Trophoblast cell (in vitro differentiated cells and primary cell): ENCODE data around the gene SLIT1.
A peak's percentile ranks its signal among the peaks of the same experiment; 100 is the strongest.

ENCODE experiments used
- DNase-seq, 2 donors: peaks; one replicate each; pipeline ENCODE4 v3.0.0-alpha.2; 2016
- H2AFZ ChIP-seq: 2 replicates; pipeline ENCODE4 v1.6.1; 2013; ENCODE audit warnings: low read length, moderate library complexity, mild to moderate bottlenecking; ENCODE audit not compliant: insufficient read depth, poor library complexity
- H2AK5ac ChIP-seq: 2 replicates; pipeline ENCODE4 v1.6.1; 2013; ENCODE audit warnings: mild to moderate bottlenecking, low read length
- H2BK120ac ChIP-seq: 2 replicates; pipeline ENCODE4 v1.6.1; 2013; ENCODE audit warnings: low read length, mild to moderate bottlenecking, moderate library complexity; ENCODE audit not compliant: insufficient read depth, poor library complexity
- H2BK12ac ChIP-seq: 2 replicates; pipeline ENCODE4 v1.6.1; 2013; ENCODE audit warnings: mild to moderate bottlenecking, low read length, moderate library complexity
- H2BK5ac ChIP-seq: 2 replicates; pipeline ENCODE4 v1.6.1; 2013; ENCODE audit warnings: low read length, low read depth, moderate library complexity, mild to moderate bottlenecking; ENCODE audit not compliant: poor library complexity
- H3K14ac ChIP-seq: 2 replicates; pipeline ENCODE4 v1.6.1; 2013; ENCODE audit warnings: mild to moderate bottlenecking, low read length
- H3K18ac ChIP-seq: 2 replicates; pipeline ENCODE4 v1.6.1; 2013; ENCODE audit warnings: mild to moderate bottlenecking, low read length
- H3K23ac ChIP-seq: 2 replicates; pipeline ENCODE4 v1.6.1; 2013; ENCODE audit warnings: low read length
- H3K27ac ChIP-seq: 2 replicates; pipeline ENCODE4 v1.5.1; 2013; ENCODE audit warnings: low read depth, mild to moderate bottlenecking, inconsistent platforms, low read length, moderate library complexity
- H3K27me3 ChIP-seq: 2 replicates; pipeline ENCODE4 v1.6.1; 2013; ENCODE audit warnings: inconsistent platforms, mild to moderate bottlenecking, low read length, moderate library complexity; ENCODE audit not compliant: insufficient read depth
- H3K36me3 ChIP-seq, 2 experiments: 1 replicate in 1 of 2; 2 replicates in 1 of 2; pipeline ENCODE4 v1.6.1; 2013; ENCODE audit warnings: low read length in 2 of 2, mild to moderate bottlenecking in 2 of 2, moderate library complexity in 1 of 2; ENCODE audit not compliant: insufficient read depth in 2 of 2, control insufficient read depth in 1 of 2
- H3K4ac ChIP-seq: 2 replicates; pipeline ENCODE4 v1.6.1; 2013; ENCODE audit warnings: low read depth, mild to moderate bottlenecking, low read length, moderate library complexity
- H3K4me1 ChIP-seq, 2 experiments: 1 replicate in 1 of 2; 2 replicates in 1 of 2; pipeline ENCODE4 v1.6.1; 2013; ENCODE audit warnings: low read length in 2 of 2, mild to moderate bottlenecking in 2 of 2, moderate library complexity in 1 of 2; ENCODE audit not compliant: insufficient read depth in 2 of 2, control insufficient read depth in 1 of 2
- H3K4me2 ChIP-seq: 2 replicates; pipeline ENCODE4 v1.6.1; 2013; ENCODE audit warnings: inconsistent platforms, mild to moderate bottlenecking, low read length, moderate library complexity
- H3K4me3 ChIP-seq: 2 replicates; pipeline ENCODE4 v1.5.1; 2013; ENCODE audit warnings: mild to moderate bottlenecking, low read depth, low read length, inconsistent platforms
- H3K79me1 ChIP-seq: one replicate; pipeline ENCODE4 v1.6.1; 2013; ENCODE audit warnings: low read length
- H3K79me2 ChIP-seq: 2 replicates; pipeline ENCODE4 v1.6.1; 2013; ENCODE audit warnings: low read length, mild to moderate bottlenecking; ENCODE audit not compliant: control insufficient read depth, insufficient read depth, poor library complexity
- H3K9ac ChIP-seq: 2 replicates; pipeline ENCODE4 v1.6.1; 2013; ENCODE audit warnings: mild to moderate bottlenecking, low read length
- H3K9me3 ChIP-seq: 2 replicates; pipeline ENCODE4 v1.6.1; 2013; ENCODE audit warnings: low read depth, mild to moderate bottlenecking, control low read depth, inconsistent platforms, low read length; ENCODE audit not compliant: insufficient read depth
- H4K12ac ChIP-seq: 2 replicates; pipeline ENCODE4 v1.6.1; 2013; ENCODE audit warnings: low read depth, mild to moderate bottlenecking, low read length, moderate library complexity
- H4K8ac ChIP-seq: 2 replicates; pipeline ENCODE4 v1.6.1; 2013; ENCODE audit warnings: low read depth, mild to moderate bottlenecking, low read length, moderate library complexity
- H4K91ac ChIP-seq: one replicate; pipeline ENCODE4 v1.6.1; 2013; ENCODE audit warnings: low read depth, mild to moderate bottlenecking, low read length, moderate library complexity
- WGBS: extraction: QIAGEN DNeasy Blood & Tissue Kit; methylation state at CpG from one replicate; pipeline ENCODE4 v1.1.7; 2013; ENCODE audit warnings: missing lambda C conversion rate; ENCODE audit not compliant: insufficient read length, insufficient coverage; ENCODE audit errors: extremely low coverage; 5-methylcytosine and 5-hydroxymethylcytosine counted together

Gene SLIT1

DNA sequence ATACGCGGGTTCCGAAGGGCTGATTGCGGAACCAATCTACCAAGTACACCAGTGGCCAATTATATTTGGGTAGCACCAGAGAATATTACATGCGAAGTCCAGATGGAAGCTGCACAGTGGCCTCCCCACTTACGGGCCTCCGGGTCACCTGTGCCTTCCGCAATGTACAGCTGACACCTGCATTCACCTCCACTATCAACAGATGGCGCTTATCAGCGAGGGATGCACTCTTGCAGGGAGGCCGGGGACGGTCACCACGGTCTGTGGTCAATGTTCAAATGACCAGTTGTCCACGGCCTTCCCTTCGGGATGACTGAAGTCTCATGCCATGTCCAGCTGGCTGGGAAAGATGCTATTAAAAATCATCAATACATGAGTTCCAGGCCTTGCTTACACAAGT lies 47.6 kb downstream of the SLIT1 start:
- no peak overlapping the region for H3K23ac ChIP-seq
- H3K4me2 ChIP-seq = no peak overlapping the region
- H2AFZ ChIP-seq = no peak overlapping the region
- WGBS = no CpG with 5 or more reads among the region's 15 CpGs
- no peak overlapping the region for H3K4me3 ChIP-seq
- no peak overlapping the region for H3K18ac ChIP-seq
- H3K4me1 ChIP-seq = peaks cover 0 to 3% of the 10 kb centered on the region in 2 experiments
- H3K9ac ChIP-seq = no peak overlapping the region
- no peaks in the 10 kb centered on the region for H3K36me3 ChIP-seq
- peaks cover 3% of the 10 kb centered on the region for H3K27me3 ChIP-seq
- peak; percentile 4 to 43 for DNase-seq
- H2BK5ac ChIP-seq = no peak overlapping the region
- H2AK5ac ChIP-seq = no peak overlapping the region
- H3K27ac ChIP-seq = no peak overlapping the region
- no peaks in the 10 kb centered on the region for H3K9me3 ChIP-seq
- no peaks in the 10 kb centered on the region for H3K79me1 ChIP-seq
- no peak overlapping the region for H2BK120ac ChIP-seq
- no peak overlapping the region for H2BK12ac ChIP-seq
- no peak overlapping the region for H3K4ac ChIP-seq
- H4K91ac ChIP-seq = no peak overlapping the region
- H4K8ac ChIP-seq = no peak overlapping the region
- H4K12ac ChIP-seq = no peak overlapping the region
- H3K79me2 ChIP-seq = no peaks in the 10 kb centered on the region
- no peak overlapping the region for H3K14ac ChIP-seq

- H4K91ac ChIP-seq = no peak overlapping the region
- no peak overlapping the region for H2BK12ac ChIP-seq
- H2AFZ ChIP-seq = no peak overlapping the region
- H3K9me3 ChIP-seq = no peaks in the 10 kb centered on the region
- peaks cover 3% of the 10 kb centered on the region for H3K27me3 ChIP-seq
- H4K12ac ChIP-seq = no peak overlapping the region
- H3K14ac ChIP-seq = no peak overlapping the region
- no peak overlapping the region for H2AK5ac ChIP-seq
- H3K23ac ChIP-seq = no peak overlapping the region
- no peaks in the 10 kb centered on the region for H3K36me3 ChIP-seq
- peaks cover 0 to 3% of the 10 kb centered on the region in 2 experiments for H3K4me1 ChIP-seq
- H3K79me2 ChIP-seq = no peaks in the 10 kb centered on the region
- no peak overlapping the region for H3K4me3 ChIP-seq
- H3K27ac ChIP-seq = no peak overlapping the region
- no peak overlapping the region for H3K4me2 ChIP-seq
- no CpG with 5 or more reads among the region's 3 CpGs for WGBS
- no peak overlapping the region for H4K8ac ChIP-seq
- H3K18ac ChIP-seq = no peak overlapping the region
- DNase-seq = no peak
- no peak overlapping the region for H2BK5ac ChIP-seq
- no peak overlapping the region for H3K4ac ChIP-seq
- no peaks in the 10 kb centered on the region for H3K79me1 ChIP-seq
- no peak overlapping the region for H2BK120ac ChIP-seq
- no peak overlapping the region for H3K9ac ChIP-seq
Observed at GRCh38 chr10:97136756-97137155, 49.0 kb downstream of the SLIT1 start.

DNA sequence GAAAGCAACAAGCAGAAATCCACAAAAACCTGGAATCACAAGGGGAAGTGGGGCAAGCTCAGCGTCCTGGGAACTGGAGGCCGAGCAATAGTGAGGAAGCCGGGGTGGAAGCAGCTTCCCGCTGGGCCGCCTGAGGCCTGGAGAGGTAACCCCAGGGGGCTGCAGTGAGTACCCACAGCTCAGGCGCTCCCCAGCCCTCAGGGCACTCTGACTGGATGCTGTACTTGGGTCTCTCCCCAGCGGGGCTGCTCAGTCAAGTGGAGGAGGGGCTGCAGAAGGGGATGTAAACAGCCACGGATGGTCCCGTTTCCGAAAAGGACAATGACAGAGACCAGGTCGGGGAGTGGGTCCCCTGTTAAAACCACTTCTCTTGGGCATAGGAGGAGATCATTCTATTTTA lies 50.3 kb downstream of the SLIT1 start:
- Histone ChIP-seq H3K27me3 (no peaks in the 10 kb centered on the region), H3K9me3 (no peaks in the 10 kb centered on the region), H3K4me2 (no peak overlapping the region), H3K4ac (no peak overlapping the region), H3K4me1 (no peaks in the 10 kb centered on the region), H2AFZ (no peak overlapping the region), H3K4me3 (no peak overlapping the region), H3K14ac (no peak overlapping the region), H2BK12ac (no peak overlapping the region), H3K27ac (no peak overlapping the region), H4K91ac (no peak overlapping the region), H3K18ac (no peak overlapping the region), H3K23ac (no peak overlapping the region), H3K36me3 (no peaks in the 10 kb centered on the region), H2AK5ac (no peak overlapping the region), H3K79me1 (no peaks in the 10 kb centered on the region), H2BK5ac (no peak overlapping the region), H4K8ac (no peak overlapping the region), H3K9ac (no peak overlapping the region), H2BK120ac (no peak overlapping the region), H3K79me2 (no peaks in the 10 kb centered on the region), H4K12ac (no peak overlapping the region)
- WGBS = no CpG with 5 or more reads among the region's 11 CpGs
- no peak for DNase-seq

DNA sequence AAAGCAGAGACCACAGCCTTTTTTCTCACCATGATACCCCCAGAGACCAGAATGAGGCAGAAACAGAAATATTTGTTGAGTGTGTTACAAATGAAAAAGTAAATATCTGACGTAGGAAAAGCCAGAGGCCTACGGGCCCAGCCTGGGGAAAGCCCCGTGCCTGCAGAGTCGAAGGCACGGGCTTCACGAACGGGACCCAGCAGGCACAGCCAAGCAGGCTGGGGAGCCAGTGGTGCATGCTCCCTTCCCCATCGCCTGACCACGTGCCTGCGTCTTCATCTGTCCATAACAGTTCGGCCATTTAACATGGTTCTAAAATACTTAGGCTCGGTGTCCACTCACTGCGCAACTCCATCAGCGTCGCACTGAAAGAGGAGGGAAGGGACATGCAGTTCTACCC lies 50.8 kb downstream of the SLIT1 start:
- Histone ChIP-seq H3K4me1 (no peaks in the 10 kb centered on the region), H3K4me2 (no peak overlapping the region), H2AFZ (no peak overlapping the region), H3K4ac (no peak overlapping the region), H3K9ac (no peak overlapping the region), H2BK5ac (no peak overlapping the region), H3K4me3 (no peak overlapping the region), H3K18ac (no peak overlapping the region), H4K91ac (no peak overlapping the region), H3K36me3 (no peaks in the 10 kb centered on the region), H2BK12ac (no peak overlapping the region), H3K27me3 (no peaks in the 10 kb centered on the region), H4K12ac (no peak overlapping the region), H2BK120ac (no peak overlapping the region), H3K27ac (no peak overlapping the region), H3K79me2 (no peaks in the 10 kb centered on the region), H4K8ac (no peak overlapping the region), H2AK5ac (no peak overlapping the region), H3K9me3 (no peaks in the 10 kb centered on the region), H3K14ac (no peak overlapping the region), H3K79me1 (no peaks in the 10 kb centered on the region), H3K23ac (no peak overlapping the region)
- no peak for DNase-seq
- WGBS = no CpG with 5 or more reads among the region's 15 CpGs
